GM19351 (cell line): ENCODE measurements around the gene CRYGS.
"Not testable (repeated sequence)": the region's sequence is repeated elsewhere in the genome, so short reads cannot be mapped to it uniquely, and the experiment has no call there.

ENCODE experiments used
- ATAC-seq: cut with Tn5 transposase; IDR thresholded peaks from one replicate; pipeline ENCODE4 v1.9.1; 2021; ENCODE audit warnings: mild to moderate bottlenecking, moderate library complexity; ENCODE audit not compliant: unreplicated experiment

Gene CRYGS

GRCh38 chr3:186544281-186544680 is at the start of gene CRYGS:
Gene CRYGS, minus strand, starts transcription at chr3:186544380. Its CDS starts 54 bp downstream, at chr3:186544326.
- ATAC-seq = no peak

GRCh38 chr3:186593862-186594261 is 49.7 kb upstream of the CRYGS start:
- no peak for ATAC-seq

- no peak for ATAC-seq
These were observed 48.5 kb upstream of the CRYGS start for GRCh38 chr3:186592682-186593081.

GRCh38 chr3:186590580-186591295 is 46.6 kb upstream of the CRYGS start:
- no peak for ATAC-seq

- ATAC-seq = no peak
These were observed 45.8 kb upstream of the CRYGS start for GRCh38 chr3:186589856-186590579.

GRCh38 chr3:186589121-186589520 is 44.9 kb upstream of the CRYGS start:
- ATAC-seq = no peak

GRCh38 chr3:186588632-186589031 is 44.5 kb upstream of the CRYGS start:
- no peak for ATAC-seq

- no peak for ATAC-seq
These were observed 43.0 kb upstream of the CRYGS start for GRCh38 chr3:186587183-186587582.

GRCh38 chr3:186586245-186586644 is 42.1 kb upstream of the CRYGS start:
- ATAC-seq = not testable (repeated sequence)

GRCh38 chr3:186583831-186584230 is 39.7 kb upstream of the CRYGS start:
- no peak for ATAC-seq

GRCh38 chr3:186582541-186582940 is 38.4 kb upstream of the CRYGS start:
- ATAC-seq = no peak

- ATAC-seq = no peak
These were observed 36.6 kb upstream of the CRYGS start for GRCh38 chr3:186580785-186581184.

GRCh38 chr3:186577521-186577920 is 33.3 kb upstream of the CRYGS start:
- no peak for ATAC-seq

- ATAC-seq = no peak
These were observed 27.4 kb upstream of the CRYGS start for GRCh38 chr3:186571644-186572013.

GRCh38 chr3:186570941-186571643 is 26.9 kb upstream of the CRYGS start:
- no peak for ATAC-seq

- ATAC-seq = peak; percentile 82
These were observed 26.1 kb upstream of the CRYGS start, which contains the start of gene DNAJB11 for GRCh38 chr3:186570096-186570940. Gene DNAJB11, plus strand, starts transcription at chr3:186570720. Its CDS starts 178 bp downstream, at chr3:186570898.

- ATAC-seq = no peak
These were observed 25.6 kb upstream of the CRYGS start for GRCh38 chr3:186569779-186570095.

GRCh38 chr3:186569361-186569760 is 25.2 kb upstream of the CRYGS start:
- not testable (repeated sequence) for ATAC-seq

GRCh38 chr3:186567072-186567921 is 23.1 kb upstream of the CRYGS start, which contains the start of gene TBCCD1:
Gene TBCCD1, minus strand, starts transcription at chr3:186567339. Its CDS starts 3,010 bp downstream, at chr3:186564329.
- ATAC-seq = peak; percentile 37

GRCh38 chr3:186566772-186567071 is 22.5 kb upstream of the CRYGS start:
- peak; percentile 5 for ATAC-seq
